GM18520 (cell line): Measurements from ENCODE around the gene CDH13.

ENCODE experiments used
- ATAC-seq: cut with Tn5 transposase; IDR thresholded peaks from one replicate; pipeline ENCODE4 v1.9.1; 2021; ENCODE audit not compliant: unreplicated experiment

CDH13 gene

GRCh38 chr16:83458612-83459011 lies 831.8 kb downstream of the CDH13 start:
- peak; percentile 77 for ATAC-seq

- ATAC-seq = no peak
These were observed 838.2 kb downstream of the CDH13 start for GRCh38 chr16:83464991-83465390.

- ATAC-seq = no peak
These were observed 843.6 kb downstream of the CDH13 start for GRCh38 chr16:83470416-83470815.

- ATAC-seq = no peak
These were observed 846.2 kb downstream of the CDH13 start for GRCh38 chr16:83472776-83473501.

- no peak for ATAC-seq
These were observed 847.3 kb downstream of the CDH13 start for GRCh38 chr16:83473926-83474650.

- no peak for ATAC-seq
These were observed 848.3 kb downstream of the CDH13 start for GRCh38 chr16:83475108-83475507.

- ATAC-seq = no peak
These were observed 854.8 kb downstream of the CDH13 start for GRCh38 chr16:83481589-83481988.

GRCh38 chr16:83482545-83483162 lies 855.9 kb downstream of the CDH13 start:
- no peak for ATAC-seq

GRCh38 chr16:83490073-83490472 lies 863.3 kb downstream of the CDH13 start:
- ATAC-seq = no peak

GRCh38 chr16:83494459-83494858 lies 867.7 kb downstream of the CDH13 start:
- ATAC-seq = no peak

- ATAC-seq = no peak
These were observed 874.7 kb downstream of the CDH13 start for GRCh38 chr16:83501481-83501880.

GRCh38 chr16:83508295-83508694 lies 881.5 kb downstream of the CDH13 start:
- no peak for ATAC-seq

- ATAC-seq = no peak
These were observed 882.5 kb downstream of the CDH13 start for GRCh38 chr16:83509316-83509715.

GRCh38 chr16:83510906-83511305 lies 884.1 kb downstream of the CDH13 start:
- ATAC-seq = no peak

GRCh38 chr16:83513008-83513755 lies 886.4 kb downstream of the CDH13 start:
- ATAC-seq = no peak

- ATAC-seq = no peak
These were observed 888.6 kb downstream of the CDH13 start for GRCh38 chr16:83515395-83515794.

GRCh38 chr16:83516931-83517330 lies 890.2 kb downstream of the CDH13 start:
- no peak for ATAC-seq

GRCh38 chr16:83517398-83517797 lies 890.6 kb downstream of the CDH13 start:
- ATAC-seq = no peak

GRCh38 chr16:83520596-83520995 lies 893.8 kb downstream of the CDH13 start:
- ATAC-seq = no peak

GRCh38 chr16:83530293-83530692 lies 903.5 kb downstream of the CDH13 start:
- no peak for ATAC-seq

GRCh38 chr16:83532634-83533033 lies 905.9 kb downstream of the CDH13 start:
- ATAC-seq = no peak
